Nephron progenitor cell (in vitro differentiated cells): ENCODE results near the gene STMN3.

Experiments used
- DNase-seq: peaks from one replicate; pipeline ENCODE4 v3.0.0; 2021
- H3K27ac Mint-ChIP-seq: 2 replicates; pipeline ENCODE4 v1.8.0; 2021; ENCODE audit warnings: mild to moderate bottlenecking, moderate library complexity, mixed read lengths
- H3K27me3 Mint-ChIP-seq: 2 replicates; pipeline ENCODE4 v1.8.0; 2021; ENCODE audit warnings: mild to moderate bottlenecking, low read depth, mixed read lengths; ENCODE audit not compliant: poor library complexity
- H3K36me3 Mint-ChIP-seq: 2 replicates; pipeline ENCODE4 v1.8.0; 2021; ENCODE audit warnings: low read depth, mixed read lengths
- H3K4me1 Mint-ChIP-seq: 2 replicates; pipeline ENCODE4 v1.8.0; 2021; ENCODE audit warnings: mixed read lengths
- H3K4me3 Mint-ChIP-seq: 2 replicates; pipeline ENCODE4 v1.8.0; 2021; ENCODE audit warnings: mild to moderate bottlenecking, moderate library complexity, mixed read lengths
- H3K9me3 Mint-ChIP-seq: 2 replicates; pipeline ENCODE4 v1.8.0; 2021; ENCODE audit warnings: mild to moderate bottlenecking, moderate library complexity, mixed read lengths
- TF ChIP-seq, protein P1 (sequence below): fragments of 200-600 bp; sonication (generic); IDR thresholded peaks from 2 replicates; pipeline ENCODE4 v1.5.0; 2021; ENCODE audit warnings: antibody characterized with exemption

STMN3 gene

DNA sequence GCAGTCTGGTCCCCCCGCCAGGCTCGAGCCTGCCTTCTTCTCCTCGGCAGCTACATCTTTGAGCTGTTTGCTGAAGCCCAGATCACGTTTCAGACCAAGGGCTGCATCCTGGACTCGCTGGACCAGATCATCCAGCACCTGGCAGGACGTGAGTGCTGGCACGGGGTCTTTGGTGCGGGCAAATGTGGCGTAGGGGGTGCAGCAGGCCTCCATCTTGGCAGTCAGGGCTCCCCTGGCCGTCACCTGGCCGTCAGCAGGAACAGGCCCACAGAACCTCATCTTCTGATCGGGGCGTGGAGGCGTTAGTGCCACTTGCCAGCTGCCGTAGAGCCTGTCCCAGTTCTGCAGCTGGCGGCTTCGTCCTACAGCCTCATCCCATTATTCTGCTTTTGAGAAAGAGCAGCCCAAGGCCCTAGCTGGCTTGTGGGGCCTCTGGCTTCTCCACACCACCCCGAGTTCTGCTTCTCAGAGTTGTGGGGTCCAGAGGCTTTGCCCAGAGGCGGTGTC is 26.6 kb upstream of the STMN3 start:
- no peaks in the 10 kb centered on the region for H3K9me3 Mint-ChIP-seq
- peaks cover 2% of the 10 kb centered on the region for H3K27me3 Mint-ChIP-seq
- no peak for DNase-seq
- TF ChIP-seq, protein P1, sequence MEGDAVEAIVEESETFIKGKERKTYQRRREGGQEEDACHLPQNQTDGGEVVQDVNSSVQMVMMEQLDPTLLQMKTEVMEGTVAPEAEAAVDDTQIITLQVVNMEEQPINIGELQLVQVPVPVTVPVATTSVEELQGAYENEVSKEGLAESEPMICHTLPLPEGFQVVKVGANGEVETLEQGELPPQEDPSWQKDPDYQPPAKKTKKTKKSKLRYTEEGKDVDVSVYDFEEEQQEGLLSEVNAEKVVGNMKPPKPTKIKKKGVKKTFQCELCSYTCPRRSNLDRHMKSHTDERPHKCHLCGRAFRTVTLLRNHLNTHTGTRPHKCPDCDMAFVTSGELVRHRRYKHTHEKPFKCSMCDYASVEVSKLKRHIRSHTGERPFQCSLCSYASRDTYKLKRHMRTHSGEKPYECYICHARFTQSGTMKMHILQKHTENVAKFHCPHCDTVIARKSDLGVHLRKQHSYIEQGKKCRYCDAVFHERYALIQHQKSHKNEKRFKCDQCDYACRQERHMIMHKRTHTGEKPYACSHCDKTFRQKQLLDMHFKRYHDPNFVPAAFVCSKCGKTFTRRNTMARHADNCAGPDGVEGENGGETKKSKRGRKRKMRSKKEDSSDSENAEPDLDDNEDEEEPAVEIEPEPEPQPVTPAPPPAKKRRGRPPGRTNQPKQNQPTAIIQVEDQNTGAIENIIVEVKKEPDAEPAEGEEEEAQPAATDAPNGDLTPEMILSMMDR, result no peak
- no peak overlapping the region for H3K4me3 Mint-ChIP-seq
- peaks cover 4% of the 10 kb centered on the region for H3K4me1 Mint-ChIP-seq
- H3K27ac Mint-ChIP-seq, result no peak overlapping the region
- peaks cover 17% of the 10 kb centered on the region for H3K36me3 Mint-ChIP-seq

DNA sequence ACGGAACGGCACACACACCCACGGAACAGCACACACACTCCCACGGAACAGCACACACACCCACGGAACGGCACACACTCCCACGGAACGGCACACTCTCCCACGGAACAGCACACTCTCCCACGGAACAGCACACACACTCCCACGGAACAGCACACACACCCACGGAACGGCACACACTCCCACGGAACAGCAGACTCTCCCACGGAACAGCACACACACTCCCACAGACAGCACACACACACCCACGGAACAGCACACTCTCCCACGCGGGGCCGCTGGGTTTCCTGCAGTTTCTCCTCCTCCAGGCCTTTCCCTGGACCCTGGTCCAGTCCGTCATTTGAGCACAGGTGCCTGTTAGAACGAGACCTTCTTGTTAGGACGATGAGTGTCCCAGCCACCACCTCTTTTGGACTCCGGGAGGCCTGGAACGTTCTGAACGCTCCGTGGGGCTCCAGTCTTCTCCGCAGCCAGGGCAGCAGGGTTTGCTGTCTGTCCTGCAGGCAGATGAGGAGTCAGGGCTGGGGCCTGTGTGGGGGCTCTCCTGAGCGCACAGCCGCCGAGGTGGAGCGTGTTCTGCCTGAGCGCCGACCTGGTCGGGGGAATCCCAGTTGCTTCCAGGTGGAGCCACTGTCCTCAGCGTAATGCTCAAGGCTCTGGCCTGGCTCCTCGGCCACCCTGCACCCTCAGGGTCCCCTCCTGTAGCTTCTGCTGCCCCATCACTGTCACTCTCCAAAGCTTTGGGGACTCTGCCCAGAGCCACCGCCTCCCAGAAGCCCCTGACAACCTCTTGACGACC is 25.6 kb upstream of the STMN3 start:
- H3K36me3 Mint-ChIP-seq, result peaks cover 17% of the 10 kb centered on the region
- DNase-seq, result no peak
- H3K4me1 Mint-ChIP-seq, result peaks cover 4% of the 10 kb centered on the region
- peaks cover 2% of the 10 kb centered on the region for H3K27me3 Mint-ChIP-seq
- TF ChIP-seq, protein P1, result no peak
- peak overlapping the region; percentile 92 for H3K27ac Mint-ChIP-seq
- no peak overlapping the region for H3K4me3 Mint-ChIP-seq
- H3K9me3 Mint-ChIP-seq, result no peaks in the 10 kb centered on the region

DNA sequence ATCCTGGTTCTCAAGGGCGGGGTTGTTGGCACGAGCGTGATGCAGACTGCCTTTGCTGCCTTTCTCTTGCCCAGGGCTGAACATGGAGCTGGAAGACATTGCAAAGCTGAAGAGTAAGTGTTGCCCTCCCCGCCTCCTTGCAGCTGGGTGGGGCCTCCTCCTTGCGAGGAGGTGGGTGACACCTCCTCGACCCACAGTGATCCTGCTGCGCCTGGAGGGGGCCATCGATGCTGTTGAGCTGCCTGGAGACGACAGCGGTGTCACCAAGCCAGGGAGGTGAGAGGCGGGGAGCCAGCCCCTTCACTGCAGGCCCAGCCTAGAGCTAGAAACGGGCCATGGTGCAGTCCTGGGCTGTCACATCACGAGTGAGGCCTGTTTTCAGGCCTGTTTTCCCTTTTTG is 24.8 kb upstream of the STMN3 start:
- peaks cover 4% of the 10 kb centered on the region for H3K4me1 Mint-ChIP-seq
- peak overlapping the region; percentile 92 for H3K27ac Mint-ChIP-seq
- DNase-seq, result no peak
- no peaks in the 10 kb centered on the region for H3K9me3 Mint-ChIP-seq
- H3K4me3 Mint-ChIP-seq, result no peak overlapping the region
- TF ChIP-seq, protein P1, result no peak
- peaks cover 17% of the 10 kb centered on the region for H3K36me3 Mint-ChIP-seq
- H3K27me3 Mint-ChIP-seq, result peaks cover 2% of the 10 kb centered on the region

DNA sequence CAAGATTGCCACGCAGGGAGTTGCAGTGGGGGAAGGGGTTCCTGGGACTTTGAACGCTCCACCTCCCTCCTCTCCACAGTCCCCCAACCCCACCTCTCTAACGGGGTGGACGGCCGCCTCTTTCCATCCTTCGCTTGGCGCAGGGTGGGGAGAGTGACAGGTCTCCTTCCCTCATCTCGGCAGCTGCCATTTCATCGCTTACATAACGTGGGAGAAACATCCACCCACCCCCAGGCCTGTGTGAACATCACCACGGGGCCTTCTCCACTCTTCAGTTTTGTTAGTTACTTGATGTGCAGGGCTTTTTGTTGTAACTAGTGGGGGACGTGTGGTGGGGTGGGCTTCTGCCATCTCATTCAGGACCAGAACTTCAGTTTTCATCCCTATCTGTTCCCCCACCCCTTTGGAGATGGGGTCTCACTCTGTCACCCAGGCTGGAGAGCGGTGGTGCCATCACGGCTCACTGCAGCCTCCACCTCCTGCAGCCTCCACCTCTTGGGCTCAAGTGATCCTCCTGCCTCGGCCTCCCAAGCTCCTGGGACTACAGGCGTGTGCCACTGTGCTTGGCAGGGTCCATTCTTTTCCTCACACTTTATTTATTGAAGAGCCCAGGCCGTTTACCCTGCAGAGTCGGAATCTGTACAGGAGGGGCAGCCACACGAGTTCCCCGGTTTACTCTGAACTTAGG is 22.6 kb upstream of the STMN3 start:
- TF ChIP-seq, protein P1, result no peak
- peaks cover 5% of the 10 kb centered on the region for H3K27me3 Mint-ChIP-seq
- H3K27ac Mint-ChIP-seq, result no peak overlapping the region
- H3K36me3 Mint-ChIP-seq, result peaks cover 23% of the 10 kb centered on the region
- no peaks in the 10 kb centered on the region for H3K9me3 Mint-ChIP-seq
- no peak for DNase-seq
- H3K4me3 Mint-ChIP-seq, result no peak overlapping the region
- peaks cover 4% of the 10 kb centered on the region for H3K4me1 Mint-ChIP-seq

DNA sequence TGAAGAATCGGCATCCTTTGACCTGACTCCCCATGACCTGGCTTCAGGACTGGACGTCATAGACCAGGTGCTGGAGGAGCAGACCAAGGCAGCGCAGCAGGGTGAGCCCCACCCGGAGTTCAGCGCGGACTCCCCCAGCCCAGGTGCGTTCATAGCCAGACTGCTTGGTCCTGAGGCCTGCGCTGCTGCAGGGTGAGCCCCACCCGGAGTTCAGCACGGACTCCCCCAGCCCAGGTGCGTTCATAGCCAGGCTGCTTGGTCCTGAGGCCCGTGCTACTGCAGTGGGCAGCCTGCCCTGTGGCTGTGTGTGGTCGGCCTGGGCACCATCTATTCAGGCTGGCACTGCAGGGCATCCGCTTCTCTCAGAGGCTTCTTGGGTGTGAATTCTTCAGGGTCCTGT is 20.7 kb upstream of the STMN3 start:
- Mint-ChIP-seq H3K27me3 (peaks cover 5% of the 10 kb centered on the region), H3K9me3 (no peaks in the 10 kb centered on the region), H3K36me3 (peaks cover 33% of the 10 kb centered on the region), H3K27ac (no peak overlapping the region), H3K4me3 (no peak overlapping the region), H3K4me1 (no peaks in the 10 kb centered on the region)
- TF ChIP-seq, protein P1, result no peak
- DNase-seq, result no peak
